Measurements from ENCODE around the gene SMIM17.
"Not testable (repeated sequence)": the region's sequence is repeated elsewhere in the genome, so short reads cannot be mapped to it uniquely, and the experiment has no call there.

Gene SMIM17

DNA sequence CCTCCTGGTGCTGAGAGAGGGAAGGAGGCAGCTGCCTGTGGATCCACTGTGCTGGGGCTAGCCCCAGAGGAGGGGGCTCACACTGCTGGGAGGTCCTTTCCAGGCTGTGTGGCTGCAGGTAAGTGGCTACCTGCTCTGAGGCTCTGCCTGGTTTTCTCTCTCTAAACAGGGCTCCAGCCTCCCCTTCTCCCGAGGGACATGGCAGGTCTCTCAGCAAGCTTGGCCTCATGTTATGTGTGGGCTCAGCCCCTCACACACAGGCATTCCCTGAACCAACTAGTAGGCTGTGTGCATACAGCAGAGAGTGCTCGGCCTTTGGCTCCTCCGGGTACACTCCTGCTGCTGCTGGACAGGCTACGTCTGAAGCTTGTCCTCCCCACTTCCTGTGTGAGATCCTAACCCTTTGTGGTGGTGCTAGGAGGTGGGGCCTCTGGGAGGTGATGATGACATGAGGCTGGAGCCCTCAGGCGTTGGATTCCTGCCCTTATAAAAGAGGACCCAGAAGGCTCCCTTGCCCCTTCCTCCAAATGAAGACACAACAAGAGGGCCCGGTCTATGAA lies 24.4 kb downstream of the SMIM17 start:
- Histone ChIP-seq H3K36me3 (no peaks in the 10 kb centered on the region), H3K9me3 (peaks cover 5% of the 10 kb centered on the region), H3K4me3 (ENCODE audit: low read depth in 1 of 2, low read length in 1 of 2) (no peak overlapping the region), H3K27ac (no peak overlapping the region), H3K4me1 (ENCODE audit: control insufficient read depth in 1 of 2, insufficient read depth in 1 of 2, low read depth in 1 of 2, low read length in 1 of 2) (peaks cover 9 to 10% of the 10 kb centered on the region in 2 experiments), H3K27me3 (no peaks in the 10 kb centered on the region)
- TF ChIP-seq, protein P1, sequence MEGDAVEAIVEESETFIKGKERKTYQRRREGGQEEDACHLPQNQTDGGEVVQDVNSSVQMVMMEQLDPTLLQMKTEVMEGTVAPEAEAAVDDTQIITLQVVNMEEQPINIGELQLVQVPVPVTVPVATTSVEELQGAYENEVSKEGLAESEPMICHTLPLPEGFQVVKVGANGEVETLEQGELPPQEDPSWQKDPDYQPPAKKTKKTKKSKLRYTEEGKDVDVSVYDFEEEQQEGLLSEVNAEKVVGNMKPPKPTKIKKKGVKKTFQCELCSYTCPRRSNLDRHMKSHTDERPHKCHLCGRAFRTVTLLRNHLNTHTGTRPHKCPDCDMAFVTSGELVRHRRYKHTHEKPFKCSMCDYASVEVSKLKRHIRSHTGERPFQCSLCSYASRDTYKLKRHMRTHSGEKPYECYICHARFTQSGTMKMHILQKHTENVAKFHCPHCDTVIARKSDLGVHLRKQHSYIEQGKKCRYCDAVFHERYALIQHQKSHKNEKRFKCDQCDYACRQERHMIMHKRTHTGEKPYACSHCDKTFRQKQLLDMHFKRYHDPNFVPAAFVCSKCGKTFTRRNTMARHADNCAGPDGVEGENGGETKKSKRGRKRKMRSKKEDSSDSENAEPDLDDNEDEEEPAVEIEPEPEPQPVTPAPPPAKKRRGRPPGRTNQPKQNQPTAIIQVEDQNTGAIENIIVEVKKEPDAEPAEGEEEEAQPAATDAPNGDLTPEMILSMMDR (IDR thresholded peaks at IDR 0.05) = no peak

DNA sequence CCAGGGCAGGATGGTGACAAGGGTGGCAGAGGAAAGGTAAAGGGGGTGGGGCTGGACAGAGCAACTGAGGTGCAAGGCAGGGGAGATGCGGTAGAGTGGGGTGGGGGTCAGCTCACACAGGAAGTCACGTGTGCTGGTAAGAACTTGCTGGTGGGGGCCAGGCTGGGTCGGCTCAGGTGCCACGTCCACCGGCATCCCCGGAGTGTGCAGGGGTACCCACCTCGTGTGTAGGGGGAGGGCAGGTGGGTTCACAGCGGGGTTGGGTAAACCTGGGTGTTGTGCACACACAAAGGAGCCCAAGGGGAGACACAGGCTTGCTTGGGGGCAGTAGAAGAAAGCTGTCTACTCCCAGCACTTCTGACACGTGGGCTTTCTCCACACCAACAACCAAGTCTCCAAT lies 25.7 kb downstream of the SMIM17 start:
- TF ChIP-seq, protein P1 (IDR thresholded peaks at IDR 0.05) = no peak
- H3K27ac ChIP-seq = no peak overlapping the region
- no peaks in the 10 kb centered on the region for H3K36me3 ChIP-seq
- no peaks in the 10 kb centered on the region for H3K27me3 ChIP-seq
- H3K9me3 ChIP-seq = peaks cover 5% of the 10 kb centered on the region
- H3K4me1 ChIP-seq (ENCODE audit: control insufficient read depth in 1 of 2, insufficient read depth in 1 of 2, low read depth in 1 of 2, low read length in 1 of 2) = peaks cover 9 to 10% of the 10 kb centered on the region in 2 experiments
- no peak overlapping the region for H3K4me3 ChIP-seq (ENCODE audit: low read depth in 1 of 2, low read length in 1 of 2)

DNA sequence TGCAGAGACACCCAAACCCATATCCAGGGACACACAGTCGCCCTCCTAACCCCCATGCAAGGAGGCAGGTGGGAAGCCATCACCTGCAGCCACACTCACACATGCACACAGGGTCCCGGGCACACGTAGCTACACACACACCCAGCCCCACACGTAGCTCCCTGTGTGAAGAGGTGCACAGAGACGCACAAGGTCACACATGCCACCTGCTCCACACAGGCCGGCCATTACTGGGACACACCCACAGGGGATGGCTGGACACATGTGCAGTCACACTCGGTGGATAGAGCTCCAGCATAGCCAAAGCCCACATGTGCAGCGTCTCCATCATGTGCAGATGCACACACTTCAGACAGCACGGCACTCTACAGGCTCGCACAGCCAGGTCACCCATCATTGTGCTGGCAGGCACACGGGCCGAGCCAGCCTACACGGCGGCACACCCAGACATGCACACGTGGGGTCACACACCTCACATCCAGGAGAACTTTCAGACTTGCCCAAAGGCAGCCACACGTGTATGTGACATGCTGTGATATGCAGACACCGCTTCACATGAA lies 27.5 kb downstream of the SMIM17 start:
- H3K36me3 ChIP-seq = no peaks in the 10 kb centered on the region
- H3K9me3 ChIP-seq = no peaks in the 10 kb centered on the region
- H3K27me3 ChIP-seq = no peaks in the 10 kb centered on the region
- H3K4me3 ChIP-seq (ENCODE audit: low read depth in 1 of 2, low read length in 1 of 2) = no peak overlapping the region
- H3K4me1 ChIP-seq (ENCODE audit: control insufficient read depth in 1 of 2, insufficient read depth in 1 of 2, low read depth in 1 of 2, low read length in 1 of 2) = peaks cover 9 to 10% of the 10 kb centered on the region in 2 experiments
- TF ChIP-seq, protein P1 (IDR thresholded peaks at IDR 0.05) = no peak
- no peak overlapping the region for H3K27ac ChIP-seq

DNA sequence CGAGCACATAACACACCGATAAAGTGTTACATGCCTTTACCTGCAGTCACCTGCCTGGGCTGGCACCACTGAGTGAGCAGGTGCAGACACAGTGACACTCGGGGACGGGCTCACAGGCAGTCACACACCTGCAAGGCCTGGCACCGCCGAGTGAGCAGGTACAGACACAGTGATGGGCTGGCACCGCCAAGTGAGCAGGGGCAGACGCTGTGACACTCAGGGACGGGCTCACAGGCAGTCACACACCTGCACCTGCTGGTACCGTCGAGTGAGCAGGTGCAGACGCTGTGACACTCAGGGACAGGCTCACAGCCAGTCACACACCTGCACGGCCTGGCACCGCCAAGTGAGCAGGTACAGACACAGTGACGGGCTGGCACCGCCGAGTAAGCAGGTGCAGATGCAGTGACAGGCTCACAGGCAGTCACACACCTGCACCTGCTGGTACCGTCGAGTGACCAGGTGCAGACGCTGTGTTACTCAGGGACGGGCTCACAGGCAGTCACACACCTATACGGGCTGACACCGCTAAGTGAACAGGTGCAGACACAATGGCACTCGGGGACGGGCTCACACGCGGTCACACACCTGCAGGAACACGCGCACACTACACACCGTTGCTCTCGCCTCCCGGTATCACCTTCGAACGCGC lies 28.1 kb downstream of the SMIM17 start:
- H3K4me1 ChIP-seq (ENCODE audit: control insufficient read depth in 1 of 2, insufficient read depth in 1 of 2, low read depth in 1 of 2, low read length in 1 of 2) = peaks cover 9 to 10% of the 10 kb centered on the region in 2 experiments
- no peaks in the 10 kb centered on the region for H3K9me3 ChIP-seq
- H3K4me3 ChIP-seq (ENCODE audit: low read depth in 1 of 2, low read length in 1 of 2) = peak overlapping the region; percentile 35 to 50
- no peaks in the 10 kb centered on the region for H3K36me3 ChIP-seq
- no peak overlapping the region for H3K27ac ChIP-seq
- no peaks in the 10 kb centered on the region for H3K27me3 ChIP-seq
- TF ChIP-seq, protein P1 (IDR thresholded peaks at IDR 0.05) = no peak

DNA sequence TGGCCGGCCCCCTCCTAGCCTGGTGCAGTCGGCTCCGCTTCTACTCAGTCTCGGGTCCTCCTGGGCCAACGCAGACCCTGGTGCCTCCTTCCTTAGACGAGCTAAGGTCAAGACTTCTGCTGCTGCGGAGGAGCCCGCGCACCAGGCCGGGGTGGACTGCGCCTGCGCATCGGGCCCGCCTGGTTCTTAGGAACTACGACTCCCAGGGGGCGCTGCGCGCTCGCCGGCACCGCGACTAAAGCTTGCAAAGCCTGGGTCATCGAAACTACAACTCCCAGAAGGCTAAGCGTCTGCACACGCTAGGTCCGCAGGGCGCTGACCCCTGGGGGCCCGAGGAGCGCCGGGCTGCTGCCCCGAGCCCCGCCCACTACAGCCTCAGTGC lies 28.6 kb downstream of the SMIM17 start, which contains the start of gene ZNF835:
TSS of gene ZNF835 (minus strand) at position 145 of the 382 bp plus-strand sequence. CDS start 6,559 bp downstream, outside the sequence.
- Histone ChIP-seq H3K27me3 (no peaks in the 10 kb centered on the region), H3K27ac (no peak within 1 kb of the TSS), H3K9me3 (no peaks in the 10 kb centered on the region), H3K4me3 (ENCODE audit: low read depth in 1 of 2, low read length in 1 of 2) (peak within 1 kb of the TSS; percentile 35 to 50), H3K36me3 (no peaks in the 10 kb centered on the region), H3K4me1 (ENCODE audit: control insufficient read depth in 1 of 2, insufficient read depth in 1 of 2, low read depth in 1 of 2, low read length in 1 of 2) (peaks cover 9 to 10% of the 10 kb centered on the region in 2 experiments)
- TF ChIP-seq, protein P1 (IDR thresholded peaks at IDR 0.05) = no peak

DNA sequence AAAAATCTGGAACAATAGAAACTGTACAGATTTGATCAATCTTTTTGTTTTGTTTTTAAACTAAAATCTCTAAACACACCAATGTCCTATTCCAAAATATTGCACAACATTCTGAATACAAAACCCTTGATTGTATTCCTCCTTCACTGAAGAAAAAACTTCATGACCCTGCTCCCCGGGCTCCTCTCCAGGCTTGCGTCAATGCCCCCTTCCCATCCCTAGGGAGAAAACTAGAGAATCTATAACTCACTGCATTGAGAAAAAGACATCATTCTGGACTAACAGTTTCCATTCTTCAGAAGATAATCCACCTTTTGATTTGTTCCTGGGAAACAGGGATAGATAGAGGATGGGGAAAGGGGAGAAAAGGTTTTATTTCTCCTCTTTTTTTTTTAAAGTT lies 29.7 kb downstream of the SMIM17 start:
- not testable (repeated sequence) for H3K9me3 ChIP-seq; H3K4me3 ChIP-seq (ENCODE audit: low read depth in 1 of 2, low read length in 1 of 2)

More for the DNA sequence above, 29.7 kb downstream of the SMIM17 start:
- H3K4me1 ChIP-seq (ENCODE audit: control insufficient read depth in 1 of 2, insufficient read depth in 1 of 2, low read depth in 1 of 2, low read length in 1 of 2); H3K27me3 ChIP-seq; H3K27ac ChIP-seq; H3K36me3 ChIP-seq: not testable (repeated sequence)

Measured in neutrophil (primary cell).